ENCODE data around the gene CCDC18.
A peak's percentile ranks its signal among the peaks of the same experiment; 100 is the strongest.
"Not testable (repeated sequence)": the region's sequence is repeated elsewhere in the genome, so short reads cannot be mapped to it uniquely, and the experiment has no call there.

CCDC18 gene

DNA sequence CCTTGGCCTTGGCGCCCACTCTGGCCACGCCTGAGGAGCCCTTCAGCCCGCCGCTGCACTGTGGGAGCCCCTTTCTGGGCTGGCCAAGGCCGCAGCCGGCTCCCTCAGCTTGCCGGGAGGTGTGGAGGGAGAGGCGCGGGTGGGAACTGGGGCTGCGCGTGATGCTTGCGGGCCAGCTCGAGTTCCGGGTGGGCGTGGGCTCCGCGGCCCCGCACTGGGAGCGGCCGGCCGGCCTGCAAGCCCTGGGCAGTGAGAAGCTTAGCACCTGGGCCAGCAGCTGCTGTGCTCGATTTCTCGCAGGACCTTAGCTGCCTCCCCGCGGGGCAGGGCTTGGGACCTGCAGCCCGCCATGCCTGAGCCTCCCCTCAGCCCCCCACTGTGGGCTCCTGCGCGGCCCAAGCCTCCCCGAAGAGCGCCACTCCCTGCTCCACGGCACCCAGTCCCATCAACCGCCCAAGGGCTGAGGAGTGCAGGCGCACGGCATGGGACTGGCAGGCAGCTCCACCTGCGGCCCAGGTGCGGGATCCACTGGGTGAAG is 10.3 kb upstream of the CCDC18 start:
- not testable (repeated sequence) for DNase-seq (ENCODE audit: low read depth in 1 of 2, low spot score in 1 of 2)

DNA sequence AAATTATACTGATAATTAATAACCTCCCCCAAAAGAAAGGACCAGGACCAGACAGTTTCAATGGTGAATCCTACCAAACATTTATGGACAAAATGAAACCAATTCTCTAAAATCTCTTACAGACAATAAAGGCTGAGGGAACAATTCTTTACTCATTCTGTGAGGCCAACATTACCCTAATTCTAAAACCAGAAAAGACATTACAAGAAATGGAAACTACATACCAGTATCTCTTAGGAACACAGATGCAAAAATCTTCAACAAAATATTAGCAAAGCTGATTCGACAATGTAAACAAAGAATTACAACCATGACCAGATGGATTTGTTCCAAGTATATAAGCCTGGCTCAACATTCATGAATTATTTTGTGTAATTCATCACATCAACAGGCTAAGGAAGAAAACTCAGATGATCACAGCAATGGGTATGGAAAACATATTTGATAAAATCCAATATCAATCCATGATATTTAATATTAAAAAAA is 8.9 kb upstream of the CCDC18 start:
- no peak for DNase-seq (ENCODE audit: low read depth in 1 of 2, low spot score in 1 of 2)

DNA sequence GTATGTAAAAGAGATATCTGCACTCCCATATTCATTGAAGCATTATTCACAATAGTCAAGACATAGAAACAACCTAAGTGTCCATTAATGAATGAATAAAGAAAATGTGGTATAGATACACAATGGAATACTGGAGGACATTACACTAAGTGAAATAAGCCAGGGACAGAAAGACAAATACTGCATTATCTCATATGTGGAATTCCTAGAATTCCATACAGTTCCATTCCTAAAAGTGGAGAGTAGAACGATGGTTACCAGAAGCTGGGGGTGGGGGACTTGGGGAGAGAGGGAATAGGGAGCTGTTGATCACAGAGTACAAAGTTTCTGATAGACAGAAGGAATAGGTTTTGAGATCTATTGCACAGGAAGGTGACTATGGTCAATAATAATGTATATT is 7.7 kb upstream of the CCDC18 start:
- no peak for DNase-seq (ENCODE audit: low read depth in 1 of 2, low spot score in 1 of 2)

GRCh38 chr1:93174638-93175037 is 5.9 kb upstream of the CCDC18 start:
- not testable (repeated sequence) for DNase-seq (ENCODE audit: low read depth in 1 of 2, low spot score in 1 of 2)

GRCh38 chr1:93177991-93178390 is 2.5 kb upstream of the CCDC18 start:
- no peak for DNase-seq (ENCODE audit: low read depth in 1 of 2, low spot score in 1 of 2)

DNA sequence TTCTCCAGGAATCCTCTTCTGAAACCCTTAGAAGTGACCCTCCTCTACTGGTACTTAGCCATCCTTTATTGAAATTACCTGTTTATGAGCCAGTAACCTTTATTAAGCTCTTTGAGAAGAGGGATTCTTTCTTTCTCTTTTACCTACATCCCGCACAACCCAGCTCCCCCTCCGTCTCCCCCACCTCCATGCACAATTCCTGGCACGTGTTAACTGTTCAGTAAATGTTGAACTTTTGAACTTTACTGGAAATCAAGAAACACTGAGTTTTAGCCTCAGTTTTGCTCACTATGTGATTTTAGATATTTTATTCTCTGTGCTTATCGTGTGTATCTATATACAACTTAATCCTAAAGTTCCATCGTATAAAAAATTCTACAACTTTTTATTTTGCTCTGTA is 2.1 kb upstream of the CCDC18 start:
- DNase-seq (ENCODE audit: low read depth in 1 of 2, low spot score in 1 of 2), result no peak

DNA sequence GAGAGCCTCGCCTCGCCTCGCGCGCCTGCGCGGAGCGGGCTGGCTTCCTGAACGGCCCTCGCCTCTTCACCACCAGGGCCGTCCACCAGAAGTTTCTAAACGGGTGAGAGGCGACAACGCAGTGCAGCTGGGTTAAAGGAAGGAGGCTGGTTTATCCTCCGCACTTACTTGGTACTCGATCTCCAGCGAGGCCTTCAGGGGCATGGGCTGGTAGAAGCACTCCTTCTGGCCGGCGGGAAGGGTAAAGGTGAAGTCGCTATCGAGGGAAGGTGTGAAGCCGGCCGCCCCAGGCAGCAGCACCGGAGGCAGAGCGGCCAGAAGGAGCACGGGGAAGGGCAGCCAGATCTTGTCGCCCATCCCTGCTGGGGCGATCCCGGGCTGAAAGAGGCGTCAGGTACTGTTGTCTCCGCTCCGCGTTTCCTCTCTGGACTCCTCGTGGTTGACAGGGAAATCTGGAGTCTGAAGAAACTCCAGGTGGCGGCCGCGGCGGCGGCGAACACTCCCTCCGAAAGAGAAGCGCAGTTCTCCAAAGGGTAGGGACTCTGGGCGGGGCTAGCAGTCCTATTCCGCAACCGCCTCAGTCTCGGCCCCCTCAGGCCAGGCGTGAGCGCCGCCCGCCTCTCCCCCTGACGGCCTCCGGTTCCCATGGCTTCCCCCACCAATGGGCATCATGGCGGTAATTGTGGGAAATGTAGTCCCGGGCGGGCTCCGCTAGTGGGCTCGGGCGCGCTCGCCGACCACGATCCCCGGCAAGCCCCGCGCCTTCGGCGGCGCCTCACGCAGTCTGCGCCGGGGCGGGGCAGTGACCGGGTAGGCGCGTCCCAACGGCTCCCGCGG is 420 bp upstream of the CCDC18 start, which contains the start of gene TMED5:
TMED5 (minus strand) TSS at position 528 of the 837 bp plus-strand sequence; CDS start at position 357, 171 bp downstream.
- peak; percentile 86 to 95 for DNase-seq (ENCODE audit: low read depth in 1 of 2, low spot score in 1 of 2)

- no peak for DNase-seq (ENCODE audit: low read depth in 1 of 2, low spot score in 1 of 2)
Observed at GRCh38 chr1:93186667-93187066, 6.1 kb downstream of the CCDC18 start.

DNA sequence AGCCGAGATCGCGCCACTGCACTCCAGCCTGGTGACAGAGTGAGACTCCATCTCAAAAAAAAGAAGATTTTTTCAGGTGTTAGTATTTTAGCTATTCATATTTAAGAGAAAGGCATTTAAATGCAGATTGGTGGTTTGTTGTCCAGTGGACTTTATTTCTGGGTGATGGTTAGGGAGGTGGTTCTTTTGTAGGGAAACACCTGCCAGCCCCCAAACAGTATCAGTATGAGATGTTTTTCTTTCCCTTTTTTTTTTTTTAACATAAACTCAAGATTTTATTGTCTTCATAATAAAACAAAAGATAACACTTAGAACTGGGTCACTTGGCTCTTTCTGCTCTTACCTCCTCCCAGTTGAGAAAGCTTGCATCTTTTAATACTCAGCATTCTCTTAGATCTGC is 9.9 kb downstream of the CCDC18 start:
- no peak for DNase-seq (ENCODE audit: low read depth in 1 of 2, low spot score in 1 of 2)

DNA sequence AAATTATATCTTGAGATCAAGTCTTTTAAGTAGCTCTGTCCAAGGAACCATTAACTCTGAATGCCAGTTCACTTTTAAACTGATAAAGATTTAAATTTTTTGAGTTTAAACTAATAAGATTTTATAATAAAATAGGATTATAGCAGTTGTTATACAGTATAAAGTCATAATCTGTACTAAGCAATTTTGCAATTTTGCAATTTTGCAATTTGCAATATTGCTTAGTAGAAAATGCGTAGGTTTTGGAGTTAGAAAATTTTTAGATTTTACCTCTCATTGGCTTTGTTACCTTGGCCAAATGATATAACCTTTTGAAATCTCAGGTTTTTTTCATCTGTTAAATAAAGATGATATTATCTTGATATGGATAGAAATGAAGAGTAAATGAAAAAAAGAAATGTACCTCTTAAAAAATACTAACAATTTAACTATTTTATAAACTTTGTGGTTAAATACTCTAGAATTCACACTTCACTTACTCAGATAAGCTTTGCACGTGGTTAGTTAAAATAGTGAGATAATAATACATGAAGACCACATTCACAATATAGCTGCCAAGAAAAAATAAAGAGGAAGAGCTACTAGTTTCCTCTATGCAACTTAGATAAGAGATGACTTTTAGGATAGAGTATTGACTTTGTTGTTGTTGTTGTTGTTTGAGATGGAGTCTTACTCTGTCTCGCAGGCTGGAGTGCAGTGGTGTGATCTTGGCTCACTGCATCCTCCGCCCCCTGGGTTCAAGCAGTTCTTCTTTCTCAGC is 13.9 kb downstream of the CCDC18 start:
- no peak for DNase-seq (ENCODE audit: low read depth in 1 of 2, low spot score in 1 of 2)

- DNase-seq (ENCODE audit: low read depth in 1 of 2, low spot score in 1 of 2), result no peak
Observed at GRCh38 chr1:93196591-93196990, 16.1 kb downstream of the CCDC18 start.

- DNase-seq (ENCODE audit: low read depth in 1 of 2, low spot score in 1 of 2), result no peak
Observed at GRCh38 chr1:93199150-93199549, 18.6 kb downstream of the CCDC18 start.

GRCh38 chr1:93200086-93200620 is 19.6 kb downstream of the CCDC18 start:
- DNase-seq (ENCODE audit: low read depth in 1 of 2, low spot score in 1 of 2), result no peak

- DNase-seq (ENCODE audit: low read depth in 1 of 2, low spot score in 1 of 2), result no peak
Observed at GRCh38 chr1:93200714-93201113, 20.2 kb downstream of the CCDC18 start.

DNA sequence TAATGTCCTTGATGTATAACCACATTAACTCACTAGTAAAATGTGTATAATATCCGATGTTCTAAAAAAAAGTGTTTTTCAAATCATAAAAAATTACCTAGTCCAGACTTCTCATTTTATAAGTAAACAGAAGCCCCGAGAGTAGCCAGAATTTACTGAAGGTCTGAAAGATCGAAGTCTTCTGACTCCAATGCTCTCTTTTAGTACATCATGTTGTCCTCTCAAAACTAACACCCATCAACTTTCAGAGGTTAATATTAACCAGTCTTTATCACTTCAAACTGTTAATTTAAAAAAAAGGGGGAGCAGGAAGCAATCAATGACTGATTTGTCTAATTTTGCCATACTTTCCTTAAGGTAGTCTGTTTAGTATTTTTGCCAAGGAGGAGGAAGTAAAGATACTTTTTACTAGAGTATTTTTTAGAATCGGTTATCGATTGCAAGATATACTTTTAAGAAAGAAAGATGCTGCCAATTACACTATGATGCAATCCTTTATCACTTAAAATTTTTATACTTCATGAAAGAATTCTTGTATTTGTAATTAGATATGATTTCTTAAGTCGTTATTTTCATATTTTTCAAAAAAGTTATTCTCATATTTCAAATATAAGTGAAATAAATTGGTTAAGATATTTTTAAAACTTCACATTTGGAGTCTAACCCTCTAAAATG is 25.5 kb downstream of the CCDC18 start:
- no peak for DNase-seq (ENCODE audit: low read depth in 1 of 2, low spot score in 1 of 2)

DNA sequence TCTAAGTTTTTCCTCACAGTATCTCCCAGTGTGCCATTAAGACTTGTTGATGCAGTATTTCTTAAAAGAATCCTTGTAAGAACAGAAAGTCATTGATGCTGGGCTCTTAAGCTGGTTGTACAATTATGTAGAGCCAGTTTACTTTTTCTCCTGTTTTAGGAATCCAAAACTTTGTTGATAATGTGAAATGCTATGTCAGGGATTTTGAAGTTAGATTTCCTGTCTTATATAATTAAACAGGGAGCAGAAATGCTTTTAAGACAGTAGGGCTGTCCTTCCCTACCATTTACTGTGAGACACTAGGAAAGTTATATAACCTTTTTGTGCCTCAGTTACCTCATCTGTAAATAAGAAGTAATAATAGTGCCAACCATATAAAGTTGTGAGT is 26.0 kb downstream of the CCDC18 start:
- DNase-seq (ENCODE audit: low read depth in 1 of 2, low spot score in 1 of 2), result no peak

- no peak for DNase-seq (ENCODE audit: low read depth in 1 of 2, low spot score in 1 of 2)
Observed at GRCh38 chr1:93207211-93207610, 26.7 kb downstream of the CCDC18 start.

- DNase-seq (ENCODE audit: low read depth in 1 of 2, low spot score in 1 of 2), result no peak
Observed at GRCh38 chr1:93215322-93215721, 34.8 kb downstream of the CCDC18 start.

- DNase-seq (ENCODE audit: low read depth in 1 of 2, low spot score in 1 of 2), result peak in 1 of 2 donors; percentile 10
Observed at GRCh38 chr1:93219443-93219842, 38.9 kb downstream of the CCDC18 start.

DNA sequence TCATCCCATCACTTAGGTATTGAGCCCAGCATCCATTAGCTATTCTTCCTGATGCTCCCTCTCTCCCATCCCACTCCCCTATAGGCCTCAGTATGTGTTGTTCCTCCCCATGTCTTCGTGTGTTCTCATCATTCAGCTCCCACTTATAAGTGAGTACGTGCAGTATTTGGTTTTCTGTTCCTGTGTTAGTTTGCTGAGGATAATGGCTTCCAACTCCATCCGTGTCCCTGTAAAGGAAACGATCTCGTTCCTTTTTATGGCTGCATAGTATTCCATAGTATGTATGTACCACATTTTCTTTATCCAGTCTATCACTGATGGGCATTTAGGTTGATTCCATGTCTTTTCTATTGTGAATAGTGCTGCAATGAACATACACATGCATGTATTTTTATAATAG is 40.2 kb downstream of the CCDC18 start:
- DNase-seq (ENCODE audit: low read depth in 1 of 2, low spot score in 1 of 2), result not testable (repeated sequence)

DNA sequence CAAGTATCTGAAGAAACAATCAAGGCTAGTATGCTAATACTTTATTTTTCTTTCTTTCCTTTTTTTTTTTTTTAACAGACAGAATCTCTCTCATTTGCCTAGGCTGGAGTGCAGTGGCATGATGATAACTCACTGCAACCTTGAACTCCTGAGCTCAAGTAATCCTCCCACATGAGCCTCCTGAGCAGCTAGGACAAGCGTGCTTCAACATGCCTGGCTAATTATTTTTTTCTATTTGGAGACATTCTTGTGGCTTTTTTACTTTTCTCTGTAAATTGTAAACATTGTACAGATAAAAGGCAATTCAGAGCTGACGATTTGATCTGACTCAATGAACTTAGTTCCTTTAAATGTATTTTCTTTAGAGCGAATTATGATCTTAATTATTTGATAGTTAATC is 41.4 kb downstream of the CCDC18 start:
- DNase-seq (ENCODE audit: low read depth in 1 of 2, low spot score in 1 of 2), result no peak
